Activated T-cell treated with anti-CD3 and anti-CD28 coated beads, Interleukin-2, amount 50 U/mL, for 1 hour (primary cell): ENCODE results near the gene PTPN2.
"Not testable (repeated sequence)": the region's sequence is repeated elsewhere in the genome, so short reads cannot be mapped to it uniquely, and the experiment has no call there.

Source experiments
- DNase-seq: peaks from one replicate; pipeline ENCODE4 v3.0.0-alpha.2; 2020

PTPN2 gene

DNA sequence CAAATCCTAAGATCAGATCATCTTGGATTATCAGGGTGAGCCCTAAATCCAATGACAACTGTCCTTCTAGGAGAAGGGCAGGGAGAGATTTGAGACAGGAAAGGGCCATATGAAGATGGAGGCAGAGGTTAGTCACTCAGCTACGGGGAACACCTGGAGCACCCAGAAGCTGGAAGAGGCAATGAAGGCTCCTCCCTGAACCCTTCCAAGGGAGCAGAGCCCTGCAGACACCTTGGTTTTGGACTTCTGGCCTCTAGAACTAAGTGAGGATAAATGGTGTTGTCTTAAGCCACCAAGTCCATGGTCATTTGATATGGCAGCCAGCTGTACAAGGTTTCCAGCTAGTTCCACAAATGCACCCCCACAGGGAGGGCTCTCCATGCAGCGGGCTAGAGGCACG is 6.9 kb upstream of the PTPN2 start:
- DNase-seq: no peak

DNA sequence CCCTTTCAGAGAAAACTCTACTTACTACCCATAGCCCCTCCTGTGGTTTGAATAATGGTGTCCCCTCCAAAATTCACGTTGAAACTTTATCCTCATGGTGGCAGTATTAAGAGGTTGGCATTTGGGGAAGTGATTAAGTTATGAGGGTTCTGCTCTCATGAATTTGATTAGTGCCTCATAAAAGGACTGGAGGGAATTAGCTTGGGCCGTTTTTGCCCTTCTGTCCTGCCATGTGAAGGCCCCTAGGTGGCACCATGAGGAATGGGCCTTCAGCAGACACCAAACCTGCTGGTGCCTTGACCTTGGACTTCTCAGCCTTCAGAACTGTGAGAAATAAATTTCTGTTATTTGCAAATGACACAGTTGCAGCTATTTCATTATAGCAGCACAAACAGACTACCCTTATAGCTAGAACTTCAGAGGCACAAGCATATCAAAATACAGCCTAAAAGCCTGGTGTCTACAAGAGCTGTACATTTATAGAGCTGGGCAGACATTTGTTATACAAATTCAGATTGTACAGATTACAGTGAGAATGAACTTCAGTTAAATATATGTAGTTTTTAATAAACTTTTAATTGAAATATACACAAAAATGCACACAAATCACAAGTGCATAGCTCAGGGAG is 2.6 kb upstream of the PTPN2 start:
- no peak for DNase-seq

DNA sequence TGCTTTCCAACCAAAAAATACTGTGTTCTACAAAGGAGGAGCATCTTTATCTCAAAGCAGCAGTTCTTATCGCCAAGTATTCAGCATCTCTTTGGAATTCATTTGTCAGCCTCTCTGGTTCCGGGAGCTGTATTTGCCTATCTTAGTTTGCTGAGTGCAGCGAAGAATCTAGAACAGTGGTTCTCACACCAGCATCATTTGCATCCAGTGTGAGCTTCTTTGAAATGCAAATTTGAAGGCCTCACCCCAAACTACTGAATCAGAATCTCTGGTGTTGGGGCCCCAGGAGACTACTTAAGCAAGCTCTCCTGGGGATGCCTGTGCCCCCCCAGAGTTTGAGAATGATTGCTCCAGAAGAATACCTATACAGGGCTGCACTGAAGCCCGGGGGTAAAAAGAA is 1.5 kb upstream of the PTPN2 start:
- DNase-seq: no peak

DNA sequence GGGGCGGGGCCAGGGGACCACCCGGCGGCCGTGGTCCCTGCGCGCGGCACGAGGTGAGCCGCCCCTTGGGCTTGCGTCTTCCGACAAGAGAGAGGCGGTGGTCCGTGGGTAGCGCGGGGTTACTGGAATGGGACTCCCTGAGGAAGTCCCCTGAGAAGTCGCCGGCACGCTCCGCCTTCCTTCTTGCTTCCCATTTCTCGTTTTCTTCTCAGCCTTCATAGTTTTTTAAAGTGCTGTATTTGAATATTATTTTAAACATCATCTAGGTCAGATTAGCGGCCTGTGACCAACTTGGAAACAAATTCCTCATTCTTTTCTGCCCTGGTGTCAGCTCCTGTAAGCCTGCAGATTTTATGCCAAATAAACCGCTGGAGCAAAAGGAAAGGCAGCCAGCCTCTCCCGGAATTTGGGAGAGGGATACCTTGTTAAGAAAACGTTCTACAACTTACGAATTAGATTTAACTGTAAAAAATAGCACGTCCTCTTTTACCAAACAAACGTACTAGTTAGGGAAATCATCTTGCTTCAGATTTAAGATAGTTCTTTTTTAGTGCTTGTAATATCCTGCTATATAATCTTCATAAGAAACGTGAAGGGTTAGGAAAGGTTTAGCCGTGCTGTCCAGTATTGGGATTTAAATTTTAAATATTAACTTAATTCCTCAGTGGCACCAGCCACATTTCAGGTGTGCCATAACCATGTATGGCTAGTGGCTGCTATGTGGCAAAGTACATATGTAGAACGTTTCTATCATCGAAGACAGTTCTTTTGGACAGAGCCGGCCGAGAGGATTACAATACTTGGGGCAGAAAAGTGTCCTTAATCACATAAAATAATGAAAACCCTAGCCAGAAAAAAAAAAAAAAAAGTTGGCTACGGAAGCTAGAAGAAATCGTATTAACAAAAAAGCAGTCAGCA is 628 bp upstream of the PTPN2 start:
- DNase-seq: no peak

DNA sequence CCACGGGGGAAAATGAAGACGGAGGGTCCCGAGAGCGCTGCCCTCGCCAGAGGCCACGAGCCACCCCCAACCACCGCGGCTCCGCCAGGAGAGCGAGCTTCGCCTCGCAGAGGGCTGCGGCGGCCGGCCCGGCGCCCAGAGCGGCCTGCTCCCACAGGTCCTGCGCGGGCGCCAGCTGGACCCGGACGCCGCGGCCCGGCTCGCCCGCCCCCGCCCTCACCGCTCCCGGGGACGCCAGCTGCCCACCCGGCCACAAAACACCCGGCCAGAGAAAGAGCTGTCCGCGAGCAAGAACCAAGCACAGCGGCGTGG is 709 bp downstream of the PTPN2 start:
- DNase-seq: no peak

GRCh38 chr18:12882453-12883371 is 1.3 kb downstream of the PTPN2 start:
- peak; percentile 27 for DNase-seq

GRCh38 chr18:12880541-12880910 is 3.5 kb downstream of the PTPN2 start:
- no peak for DNase-seq

- DNase-seq: no peak
Observed at GRCh38 chr18:12879840-12880540, 4.0 kb downstream of the PTPN2 start.

- DNase-seq: not testable (repeated sequence)
Observed at GRCh38 chr18:12874992-12875391, 9.0 kb downstream of the PTPN2 start.

- not testable (repeated sequence) for DNase-seq
Observed at GRCh38 chr18:12873961-12874567, 10.0 kb downstream of the PTPN2 start.

DNA sequence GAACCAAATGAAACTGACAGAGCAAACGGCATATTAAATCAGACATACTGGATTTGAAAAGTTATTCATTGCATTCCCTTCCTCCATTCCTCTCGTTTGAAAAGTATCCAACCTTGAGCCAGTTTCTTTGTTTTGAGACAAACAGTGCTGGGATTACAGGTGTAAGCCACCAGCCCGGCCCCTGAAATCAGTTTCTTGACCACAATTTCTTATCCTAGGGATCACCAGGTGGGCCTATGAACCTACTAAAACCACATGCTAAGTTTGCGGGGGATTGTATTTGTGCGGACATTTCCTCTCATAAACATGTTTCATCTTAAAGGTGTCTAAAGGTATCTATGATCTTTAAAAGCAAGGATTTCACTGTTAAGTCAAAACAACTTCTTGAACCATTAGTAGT is 11.6 kb downstream of the PTPN2 start:
- no peak for DNase-seq

DNA sequence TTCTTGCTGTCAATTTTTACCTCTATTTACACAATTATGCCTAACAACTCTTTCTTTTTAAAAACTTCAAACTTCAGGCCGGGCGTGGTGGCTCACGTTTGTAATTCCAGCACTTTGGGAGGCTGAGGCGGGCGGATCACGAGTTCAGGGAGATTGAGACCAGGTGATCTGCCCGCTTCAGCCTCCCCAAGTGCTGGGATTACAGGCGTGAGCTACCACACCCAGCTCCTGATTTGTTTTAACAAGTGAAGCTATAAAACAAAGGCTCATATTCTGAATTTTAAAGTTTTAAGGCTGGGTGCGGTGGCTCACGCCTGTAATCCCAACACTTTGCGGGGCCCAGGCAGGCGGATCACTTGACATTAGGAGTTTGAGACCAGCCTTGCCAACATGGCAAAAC is 15.5 kb downstream of the PTPN2 start:
- DNase-seq: no peak

DNA sequence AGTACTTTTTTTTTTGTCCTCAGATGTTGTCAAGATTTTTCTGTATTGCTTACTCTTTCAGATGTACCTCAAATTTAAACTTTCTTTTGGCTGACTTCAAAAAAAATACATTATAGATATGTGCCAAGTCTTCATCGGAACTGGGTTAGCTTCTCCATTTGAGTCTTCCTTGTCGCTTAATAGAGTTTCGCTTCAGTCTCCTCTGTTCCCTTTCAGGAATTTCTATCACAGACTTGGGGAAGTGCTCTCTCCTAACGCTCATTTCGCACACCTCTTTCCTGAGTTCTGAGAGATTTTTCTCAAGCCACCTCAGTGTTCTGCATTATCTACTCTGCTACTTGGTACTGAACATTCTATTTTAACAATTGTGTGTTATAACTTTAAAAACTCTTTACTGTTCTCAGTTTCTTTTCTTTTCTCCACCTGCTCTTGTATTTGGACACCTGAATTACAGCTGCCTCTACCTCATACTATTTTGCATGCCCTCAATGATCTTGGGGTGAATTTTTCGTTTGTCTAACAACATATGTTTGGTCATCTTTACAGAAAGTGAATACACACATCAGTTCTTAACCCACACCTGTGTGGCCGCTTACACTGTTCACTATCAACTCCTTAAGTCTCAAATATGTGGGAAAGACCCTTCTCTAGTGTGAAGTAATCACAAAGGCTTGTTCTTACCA is 16.5 kb downstream of the PTPN2 start:
- no peak for DNase-seq

DNA sequence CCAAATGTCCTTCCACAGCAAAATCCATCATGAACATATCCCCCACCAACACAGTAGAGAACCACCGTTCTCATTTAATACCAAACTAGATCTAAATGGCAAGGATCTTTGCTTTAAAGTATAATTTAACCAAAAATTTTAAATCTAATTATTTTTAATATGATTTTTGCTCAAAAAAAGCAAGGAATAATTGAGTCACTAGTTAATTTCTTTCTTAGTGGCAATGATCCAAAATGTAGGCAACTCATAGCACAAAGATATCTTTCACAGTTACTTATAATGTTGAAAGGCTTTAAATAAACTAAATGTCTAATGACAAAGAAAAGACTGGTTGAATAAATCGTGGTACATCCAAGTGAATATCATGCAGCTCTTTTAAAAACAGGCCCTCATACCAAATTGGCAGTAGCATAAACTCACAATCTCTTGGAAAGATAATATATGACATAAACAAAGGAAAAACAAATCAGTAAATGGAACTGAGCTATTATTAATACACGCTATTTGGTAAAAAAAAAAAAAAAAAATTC is 20.3 kb downstream of the PTPN2 start:
- no peak for DNase-seq

GRCh38 chr18:12862874-12863482 is 21.1 kb downstream of the PTPN2 start:
- no peak for DNase-seq

DNA sequence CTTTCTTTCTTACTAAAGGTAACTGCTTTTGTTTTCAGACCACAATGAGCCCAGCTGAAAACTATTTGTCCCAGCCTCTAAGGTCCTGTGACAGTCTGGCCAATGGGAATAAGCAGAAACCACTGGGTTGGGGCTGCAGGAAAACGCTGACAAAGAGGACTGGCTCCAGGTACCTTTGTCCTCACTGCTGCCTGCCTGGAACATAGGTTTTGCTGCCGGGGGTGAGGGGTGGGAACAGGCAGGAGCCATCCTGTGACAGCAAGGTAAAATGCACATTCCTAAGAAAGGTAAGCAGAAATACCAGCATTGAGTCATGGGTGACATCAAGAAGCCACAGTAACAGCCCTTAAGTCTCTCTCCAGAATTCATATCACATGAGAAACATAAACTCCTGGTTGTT is 21.6 kb downstream of the PTPN2 start:
- DNase-seq: no peak

DNA sequence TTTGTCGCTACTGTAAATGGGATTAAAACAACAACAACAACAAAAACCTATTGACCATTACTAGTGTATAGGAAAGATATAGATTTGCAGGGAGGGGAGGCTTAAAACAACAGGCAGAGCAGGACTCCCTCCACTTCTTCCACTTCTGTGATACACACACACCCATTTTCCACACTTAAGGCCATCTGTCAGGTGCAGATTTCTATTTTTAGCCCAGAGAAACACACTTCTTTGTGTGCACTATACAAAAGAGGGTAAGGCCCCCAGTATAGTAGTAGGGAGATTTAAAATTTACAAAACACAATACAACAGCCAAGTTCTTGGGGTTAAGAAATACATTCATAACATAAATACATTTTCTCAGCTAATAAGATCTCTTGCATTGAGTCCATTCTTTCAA is 22.4 kb downstream of the PTPN2 start:
- DNase-seq: no peak

- DNase-seq: no peak
Observed at GRCh38 chr18:12860530-12860929, 23.5 kb downstream of the PTPN2 start.

DNA sequence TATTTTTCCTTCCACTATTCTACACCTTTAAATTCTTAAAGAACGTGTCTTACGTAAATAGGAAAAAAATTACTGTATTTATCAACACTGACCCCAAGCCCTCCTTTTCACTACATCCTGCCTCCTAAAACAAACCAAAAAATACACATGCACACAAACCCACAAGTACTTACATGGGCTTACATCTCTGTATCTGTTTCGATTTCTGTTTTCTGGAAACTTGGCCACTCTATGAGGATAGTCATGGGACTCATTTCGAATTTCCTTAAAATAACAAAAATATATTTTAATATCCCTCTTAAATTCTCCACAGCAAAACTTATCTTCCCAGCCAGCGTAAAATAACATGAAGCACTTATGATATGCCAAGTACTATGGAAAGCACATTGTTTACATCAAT is 25.0 kb downstream of the PTPN2 start:
- DNase-seq: no peak

DNA sequence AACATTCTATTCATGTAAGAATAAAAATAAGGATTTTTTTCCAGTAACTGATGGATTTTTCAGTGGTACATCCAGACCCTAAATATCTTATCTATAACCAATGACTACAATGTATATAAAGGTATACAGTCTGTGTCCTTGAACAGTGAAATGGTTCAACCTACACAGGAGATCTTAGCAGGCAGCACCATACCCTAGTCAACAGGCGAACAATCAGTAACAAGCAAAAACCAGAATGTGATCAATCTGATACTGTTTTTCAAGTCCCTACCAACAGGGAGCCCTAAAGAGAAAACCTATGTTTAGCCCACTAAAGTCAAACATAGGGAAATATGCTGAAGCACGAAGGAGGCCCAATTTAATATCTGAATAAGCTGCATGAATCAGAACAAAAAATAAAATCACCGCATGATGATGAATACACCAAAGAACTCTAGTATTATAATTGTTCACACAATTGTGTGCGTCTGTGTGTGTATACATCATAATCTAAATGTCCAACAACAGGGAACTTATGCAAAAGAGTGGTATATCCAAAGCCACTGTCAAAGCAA is 26.0 kb downstream of the PTPN2 start:
- DNase-seq: no peak
